GM18870 (cell line): ENCODE measurements around the gene NLRP12.
"Not testable (repeated sequence)": the region's sequence is repeated elsewhere in the genome, so short reads cannot be mapped to it uniquely, and the experiment has no call there.

Experiments used
- ATAC-seq: cut with Tn5 transposase; IDR thresholded peaks from one replicate; pipeline ENCODE4 v1.9.1; 2021; ENCODE audit warnings: moderate library complexity; ENCODE audit not compliant: unreplicated experiment

The NLRP12 gene, protein sequence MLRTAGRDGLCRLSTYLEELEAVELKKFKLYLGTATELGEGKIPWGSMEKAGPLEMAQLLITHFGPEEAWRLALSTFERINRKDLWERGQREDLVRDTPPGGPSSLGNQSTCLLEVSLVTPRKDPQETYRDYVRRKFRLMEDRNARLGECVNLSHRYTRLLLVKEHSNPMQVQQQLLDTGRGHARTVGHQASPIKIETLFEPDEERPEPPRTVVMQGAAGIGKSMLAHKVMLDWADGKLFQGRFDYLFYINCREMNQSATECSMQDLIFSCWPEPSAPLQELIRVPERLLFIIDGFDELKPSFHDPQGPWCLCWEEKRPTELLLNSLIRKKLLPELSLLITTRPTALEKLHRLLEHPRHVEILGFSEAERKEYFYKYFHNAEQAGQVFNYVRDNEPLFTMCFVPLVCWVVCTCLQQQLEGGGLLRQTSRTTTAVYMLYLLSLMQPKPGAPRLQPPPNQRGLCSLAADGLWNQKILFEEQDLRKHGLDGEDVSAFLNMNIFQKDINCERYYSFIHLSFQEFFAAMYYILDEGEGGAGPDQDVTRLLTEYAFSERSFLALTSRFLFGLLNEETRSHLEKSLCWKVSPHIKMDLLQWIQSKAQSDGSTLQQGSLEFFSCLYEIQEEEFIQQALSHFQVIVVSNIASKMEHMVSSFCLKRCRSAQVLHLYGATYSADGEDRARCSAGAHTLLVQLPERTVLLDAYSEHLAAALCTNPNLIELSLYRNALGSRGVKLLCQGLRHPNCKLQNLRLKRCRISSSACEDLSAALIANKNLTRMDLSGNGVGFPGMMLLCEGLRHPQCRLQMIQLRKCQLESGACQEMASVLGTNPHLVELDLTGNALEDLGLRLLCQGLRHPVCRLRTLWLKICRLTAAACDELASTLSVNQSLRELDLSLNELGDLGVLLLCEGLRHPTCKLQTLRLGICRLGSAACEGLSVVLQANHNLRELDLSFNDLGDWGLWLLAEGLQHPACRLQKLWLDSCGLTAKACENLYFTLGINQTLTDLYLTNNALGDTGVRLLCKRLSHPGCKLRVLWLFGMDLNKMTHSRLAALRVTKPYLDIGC

DNA sequence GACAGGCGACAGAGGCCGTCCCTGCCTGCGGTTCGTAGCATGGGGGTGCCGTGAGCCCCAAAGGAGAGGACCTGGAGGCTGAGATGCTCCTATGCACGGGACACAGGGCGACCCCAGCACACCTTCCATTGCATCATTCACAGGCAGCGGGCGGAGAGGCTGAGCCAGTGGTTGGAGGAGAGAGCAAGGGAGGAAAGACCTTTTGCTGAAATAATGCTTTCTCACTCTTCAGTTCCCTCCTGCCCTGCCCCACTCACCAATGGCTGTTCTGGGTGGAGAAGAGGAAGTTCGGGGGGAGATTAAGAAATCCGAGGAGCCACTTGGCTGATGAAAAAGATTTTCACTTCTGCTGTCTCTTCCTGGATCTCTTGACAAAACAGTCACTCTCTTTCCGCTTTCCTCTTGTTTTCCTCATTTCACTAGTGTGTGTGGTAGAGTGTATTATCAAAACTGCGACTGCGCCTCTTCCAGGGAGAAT lies at the start of gene NLRP12:
TSS of gene NLRP12 (minus strand) at position 181 of the 478 bp plus-strand sequence. CDS start at position 41, 140 bp downstream.
- no peak for ATAC-seq

DNA sequence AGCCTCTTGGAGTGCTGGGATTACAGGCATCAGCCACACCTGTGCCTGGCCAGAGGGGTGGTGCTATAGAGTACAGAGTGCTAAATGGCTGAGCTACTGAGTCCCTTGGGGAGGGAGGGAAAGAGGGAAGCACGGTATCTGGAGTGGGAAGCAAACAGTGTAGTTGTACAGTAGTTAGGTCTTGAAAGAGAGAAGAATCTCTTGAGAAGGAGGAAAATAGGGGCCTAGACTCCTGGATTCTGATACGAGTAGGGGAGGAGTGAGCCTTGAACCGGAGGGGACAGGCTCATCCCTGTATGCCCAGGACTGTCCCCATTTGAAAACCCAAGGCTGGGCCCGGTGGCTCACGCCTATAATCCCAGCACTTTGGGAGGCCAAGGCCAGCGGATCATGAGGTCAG lies 48.6 kb upstream of the NLRP12 start:
- no peak for ATAC-seq

DNA sequence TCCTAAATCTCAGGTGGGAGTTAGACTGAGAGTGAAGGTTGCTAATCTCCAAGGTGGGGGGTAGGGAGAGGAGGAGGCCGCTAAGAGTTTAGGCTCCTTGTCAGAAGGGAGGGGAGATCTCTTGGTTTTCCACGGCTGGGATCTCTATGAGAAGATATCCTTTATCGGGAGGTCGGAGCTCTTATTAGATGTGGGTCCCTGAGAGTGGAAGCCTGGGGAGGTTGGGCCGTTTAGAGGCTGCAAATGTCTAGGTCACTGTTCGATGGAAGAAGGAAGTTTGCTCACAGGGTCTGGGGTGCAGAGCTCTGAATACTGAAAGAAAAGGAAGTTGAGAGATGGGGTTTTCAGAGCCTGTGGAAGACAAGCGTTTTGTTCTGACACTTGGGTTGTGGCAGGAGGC lies 47.3 kb upstream of the NLRP12 start:
- ATAC-seq: no peak

DNA sequence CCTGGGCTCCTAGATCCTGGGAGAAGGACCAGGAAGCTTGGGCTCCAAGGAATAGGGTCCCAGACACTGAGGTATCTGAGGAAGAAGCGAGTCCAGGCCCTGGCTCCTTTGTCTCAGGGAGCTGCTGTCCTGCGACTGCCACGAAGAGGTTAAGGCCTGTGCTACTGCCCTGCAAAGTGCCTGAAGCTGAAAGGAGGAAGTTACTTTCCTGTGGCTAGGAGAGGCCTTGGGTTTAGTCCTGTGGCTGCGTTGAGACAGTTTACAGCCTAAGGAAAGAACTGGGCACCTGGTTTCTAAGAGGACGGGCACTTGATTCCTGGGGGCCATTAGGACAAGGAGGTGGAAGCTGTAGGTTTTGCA lies 46.4 kb upstream of the NLRP12 start:
- no peak for ATAC-seq

DNA sequence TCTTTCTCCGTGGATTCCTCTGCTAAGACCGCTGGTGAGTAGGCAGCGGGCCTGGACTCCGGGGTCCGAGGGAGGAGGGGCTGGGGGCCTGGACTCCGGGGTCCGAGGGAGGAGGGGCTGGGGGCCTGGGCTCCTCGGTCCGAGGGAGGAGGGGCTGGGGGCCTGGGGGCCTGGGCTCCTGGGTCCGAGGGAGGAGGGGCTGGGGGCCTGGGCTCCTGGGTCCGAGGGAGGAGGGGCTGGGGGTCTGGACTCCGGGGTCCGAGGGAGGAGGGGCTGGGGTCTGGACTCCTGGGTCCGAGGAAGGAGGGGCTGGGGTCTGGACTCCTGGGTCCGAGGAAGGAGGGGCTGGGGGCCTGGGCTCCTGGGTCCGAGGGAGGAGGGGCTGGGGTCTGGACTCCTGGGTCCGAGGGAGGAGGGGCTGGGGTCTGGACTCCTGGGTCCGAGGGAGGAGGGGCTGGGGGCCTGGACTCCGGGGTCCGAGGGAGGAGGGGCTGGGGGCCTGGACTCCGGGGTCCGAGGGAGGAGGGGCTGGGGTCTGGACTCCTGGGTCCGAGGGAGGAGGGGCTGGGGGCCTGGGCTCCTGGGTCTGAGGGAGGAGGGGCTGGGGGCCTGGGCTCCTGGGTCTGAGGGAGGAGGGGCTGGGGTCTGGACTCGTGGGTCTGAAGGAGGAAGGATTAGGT lies 45.8 kb upstream of the NLRP12 start:
- not testable (repeated sequence) for ATAC-seq

DNA sequence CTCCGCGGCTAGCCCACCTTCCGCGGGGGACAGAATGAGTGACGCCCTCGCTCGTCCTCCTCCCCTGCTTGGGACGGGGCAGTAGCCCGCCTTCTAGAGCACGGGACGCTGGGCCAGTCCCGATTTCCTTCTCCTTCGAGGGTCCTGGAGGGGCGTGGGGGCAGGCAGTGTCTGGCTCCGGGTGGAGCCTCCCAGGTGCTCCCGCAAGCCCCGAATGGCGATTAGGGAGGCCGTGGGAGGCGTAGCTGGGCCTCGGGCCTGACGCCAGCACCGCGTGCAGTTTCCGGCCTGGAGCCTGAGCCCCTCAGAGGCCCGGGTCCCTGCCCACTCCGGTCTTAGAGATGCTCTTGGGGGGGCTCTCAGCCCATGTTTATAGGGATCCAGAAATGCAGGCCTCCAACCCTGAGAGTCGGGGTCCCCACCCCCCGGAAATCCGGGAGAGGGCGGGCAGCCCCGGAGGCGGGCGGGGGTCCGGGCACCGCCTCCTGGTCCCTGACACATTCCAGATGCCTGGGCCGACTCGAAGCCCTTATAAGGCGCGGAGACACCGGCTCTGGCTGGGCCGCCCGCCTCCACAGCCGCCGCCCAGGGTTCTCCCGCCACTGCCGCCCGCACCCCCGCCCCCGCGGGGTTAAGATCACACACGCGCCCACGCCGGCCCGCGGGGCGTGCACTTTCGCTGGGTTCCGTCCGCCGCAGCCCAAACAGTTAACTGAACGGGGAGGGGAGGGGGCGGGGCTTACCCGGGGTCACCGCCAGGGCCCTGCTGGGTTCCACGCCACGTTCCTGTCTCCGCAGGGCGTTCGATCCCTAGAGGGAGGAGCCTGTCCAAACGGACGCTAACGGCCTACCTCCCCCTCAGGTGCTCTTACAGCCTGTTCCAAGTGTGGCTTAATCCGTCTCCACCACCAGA lies 45.0 kb upstream of the NLRP12 start:
- no peak for ATAC-seq

DNA sequence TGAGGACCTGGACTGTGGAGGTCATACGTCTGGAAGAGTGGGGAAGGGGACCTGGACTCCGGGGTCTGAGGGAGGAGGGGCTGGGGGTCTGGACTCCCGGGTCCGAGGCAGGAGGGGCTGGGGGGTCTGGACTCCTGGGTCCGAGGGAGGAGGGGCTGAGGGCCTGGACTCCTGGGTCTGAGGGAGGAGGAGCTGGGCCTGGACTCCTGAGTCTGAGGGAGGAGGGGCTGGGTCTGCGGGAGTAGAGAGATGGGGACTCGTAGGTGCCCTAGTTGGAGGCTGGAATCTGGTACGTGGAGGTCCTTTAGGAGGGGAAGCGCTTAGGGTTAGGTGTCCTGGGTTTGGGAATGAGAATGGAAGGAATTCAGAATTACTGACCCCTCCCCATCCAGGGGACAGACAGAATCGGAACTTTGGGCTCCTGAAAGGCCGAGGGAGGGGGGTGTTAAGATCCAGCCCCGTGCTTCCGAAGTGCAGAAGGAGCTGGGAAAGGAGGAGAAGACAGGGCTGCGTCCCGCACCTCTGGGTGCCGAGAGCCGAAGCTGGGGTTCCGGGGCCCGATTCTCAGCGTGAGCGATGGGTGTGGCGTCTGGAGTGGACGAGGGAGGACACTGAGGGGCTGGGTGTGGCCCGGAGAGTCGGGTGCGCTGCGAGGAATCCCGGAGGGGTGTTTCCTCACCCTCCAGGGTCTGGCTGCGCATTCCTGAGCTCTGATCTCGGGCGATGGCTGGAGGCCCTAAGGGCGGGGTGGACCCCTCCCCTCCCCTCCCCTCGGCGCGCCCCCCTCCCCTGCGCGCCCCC lies 44.2 kb upstream of the NLRP12 start:
- no peak for ATAC-seq

DNA sequence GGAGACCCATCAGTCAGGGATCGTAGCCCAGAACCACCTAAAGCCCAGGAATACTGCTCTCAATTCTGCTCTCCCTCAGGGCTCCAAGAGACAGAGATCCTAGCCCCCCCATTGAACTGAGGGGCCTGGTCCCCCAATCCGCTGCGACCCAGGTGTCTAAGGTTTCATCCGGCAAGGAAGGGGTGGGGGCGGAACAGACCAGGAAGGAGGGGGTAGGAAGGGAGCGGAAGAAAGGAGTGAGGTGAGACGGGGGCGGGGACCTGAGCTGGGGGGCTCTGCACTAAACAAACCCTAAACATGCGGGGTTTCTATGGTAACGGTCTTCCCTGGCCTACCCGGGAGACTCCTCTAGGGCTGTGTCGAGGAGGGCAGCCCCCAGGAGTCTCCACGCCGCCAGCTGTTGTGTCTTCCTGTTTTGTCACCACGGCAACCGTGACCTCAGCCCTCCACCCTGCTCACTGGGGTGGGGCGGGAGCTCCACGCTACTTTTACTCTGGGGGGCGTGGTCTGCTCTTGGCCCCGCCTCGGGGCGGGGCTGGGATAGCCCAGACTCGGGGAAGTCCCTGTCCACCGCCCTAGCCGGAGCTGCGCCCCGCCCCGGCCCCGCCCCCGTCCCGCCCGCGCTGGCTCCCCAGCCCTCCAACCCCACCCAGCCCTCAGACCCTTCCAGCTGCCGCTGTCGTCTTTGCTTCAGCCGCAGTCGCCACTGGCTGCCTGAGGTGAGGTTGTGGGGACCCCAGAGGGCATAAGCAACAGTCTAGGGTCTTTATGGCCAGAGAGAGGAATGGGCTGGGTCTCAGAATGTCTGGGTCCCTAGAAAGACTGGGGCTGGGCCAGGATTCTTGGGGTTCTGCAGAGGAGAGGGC lies 43.3 kb upstream of the NLRP12 start, which contains the start of gene MYADM:
TSS of gene MYADM (plus strand) at position 659 of the 866 bp plus-strand sequence. CDS start 5,647 bp downstream, outside the sequence.
- peak; percentile 73 for ATAC-seq

DNA sequence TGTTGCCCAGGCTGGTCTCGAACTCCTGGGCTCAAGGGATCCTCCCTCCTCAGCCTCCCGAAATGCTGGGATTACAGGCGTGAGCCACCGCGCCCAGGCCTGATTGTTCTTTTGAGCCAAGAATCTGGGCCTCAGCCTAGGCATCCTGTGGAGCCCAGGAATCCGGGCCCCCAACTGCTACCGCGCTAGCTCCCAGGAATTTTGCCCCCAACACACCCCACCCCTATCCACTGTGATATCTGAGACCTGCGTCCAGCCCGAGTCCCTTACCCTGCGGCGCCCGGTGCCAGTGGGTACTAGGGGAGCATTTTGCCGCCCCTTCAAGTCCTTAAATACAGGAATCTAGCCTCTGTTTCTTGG lies 42.7 kb upstream of the NLRP12 start:
- ATAC-seq: no peak

DNA sequence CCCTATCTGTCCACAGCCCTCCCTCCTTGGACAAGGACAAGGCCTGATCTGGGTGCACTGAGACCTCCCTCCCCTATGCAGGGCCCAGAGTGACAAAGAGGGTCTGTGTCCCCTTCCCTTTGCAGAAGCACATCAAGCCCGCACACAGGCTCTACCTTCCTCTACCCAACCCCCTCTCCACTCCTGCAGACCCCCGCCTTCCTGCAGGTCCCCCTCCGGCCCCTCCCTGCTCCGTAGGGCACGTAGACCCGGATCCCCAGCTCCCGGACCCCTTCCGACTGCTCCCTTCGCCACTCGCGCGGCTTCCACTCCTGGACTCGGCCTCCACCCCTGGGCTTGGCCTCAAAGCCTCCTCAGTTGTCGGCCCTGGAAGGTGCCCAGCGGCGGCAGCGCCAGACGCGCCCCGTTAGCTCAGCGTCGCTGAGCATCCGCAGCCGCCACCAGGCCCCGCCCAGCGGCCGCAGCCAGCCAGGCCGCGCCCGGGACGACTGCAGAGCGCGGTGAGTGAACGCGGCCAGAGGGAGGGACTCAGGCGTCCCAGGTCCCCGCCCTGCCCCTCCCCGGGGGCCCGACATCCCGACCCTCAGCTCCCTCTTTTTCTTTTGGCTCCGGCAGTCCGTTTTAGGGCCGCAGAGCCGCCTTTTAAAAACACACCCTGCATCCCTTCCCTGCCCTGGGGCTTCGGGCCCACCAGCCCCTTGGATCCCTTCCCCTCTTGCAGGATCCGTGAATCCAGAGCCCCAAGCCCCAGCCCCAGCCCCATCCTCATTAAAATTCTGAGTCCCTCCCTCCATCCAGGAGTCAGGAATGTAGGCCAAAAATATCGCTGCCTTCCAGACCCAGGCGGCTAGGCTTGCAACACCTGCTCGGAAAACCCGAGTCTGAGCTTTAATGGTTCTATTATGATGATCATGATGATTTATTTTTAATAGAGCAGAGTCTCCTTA lies 42.1 kb upstream of the NLRP12 start:
- ATAC-seq: no peak

DNA sequence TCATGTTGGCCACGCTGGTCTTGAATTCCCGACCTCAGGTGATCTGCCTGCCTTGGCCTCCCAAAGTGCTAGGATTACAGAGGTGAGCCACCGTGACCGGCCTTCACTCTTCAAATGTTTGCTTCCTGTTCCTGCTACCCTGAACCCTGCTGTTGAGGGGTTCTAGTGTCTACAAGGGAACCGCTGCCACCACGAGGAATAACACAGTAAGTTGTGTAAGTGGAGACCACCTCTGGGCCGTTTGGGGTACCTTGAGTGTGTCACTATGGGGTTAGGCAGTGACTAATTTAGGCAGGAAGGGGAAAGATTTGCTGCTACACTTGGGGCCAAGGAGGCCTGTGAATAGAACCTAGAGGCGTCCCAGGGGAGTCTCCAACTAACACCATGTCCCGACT lies 41.4 kb upstream of the NLRP12 start:
- no peak for ATAC-seq

DNA sequence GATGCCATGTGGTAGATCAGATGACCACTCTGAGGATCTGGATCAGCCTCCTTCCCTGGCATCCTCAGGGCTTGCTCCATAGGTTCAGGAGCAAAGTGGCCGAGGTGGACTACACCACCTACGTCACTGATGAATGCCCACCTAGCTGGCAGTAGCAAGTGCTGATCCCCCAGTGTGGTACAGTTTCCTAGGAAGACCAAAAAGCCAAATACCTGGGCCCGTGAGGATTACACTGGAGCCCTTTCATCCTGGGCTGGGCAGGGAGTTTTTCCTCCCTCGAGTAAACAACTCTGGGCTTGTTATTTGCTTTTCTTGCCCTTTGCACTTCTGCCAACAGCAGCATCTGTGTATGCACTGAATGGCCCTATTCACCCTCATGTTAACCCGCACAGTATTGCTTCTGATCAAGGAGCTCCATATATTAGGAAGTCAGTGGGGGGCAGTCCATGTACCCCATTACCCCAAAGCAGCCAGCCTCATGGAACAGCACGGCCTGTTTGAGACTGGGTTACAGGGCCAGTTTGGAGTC lies 40.3 kb upstream of the NLRP12 start:
- ATAC-seq: no peak

DNA sequence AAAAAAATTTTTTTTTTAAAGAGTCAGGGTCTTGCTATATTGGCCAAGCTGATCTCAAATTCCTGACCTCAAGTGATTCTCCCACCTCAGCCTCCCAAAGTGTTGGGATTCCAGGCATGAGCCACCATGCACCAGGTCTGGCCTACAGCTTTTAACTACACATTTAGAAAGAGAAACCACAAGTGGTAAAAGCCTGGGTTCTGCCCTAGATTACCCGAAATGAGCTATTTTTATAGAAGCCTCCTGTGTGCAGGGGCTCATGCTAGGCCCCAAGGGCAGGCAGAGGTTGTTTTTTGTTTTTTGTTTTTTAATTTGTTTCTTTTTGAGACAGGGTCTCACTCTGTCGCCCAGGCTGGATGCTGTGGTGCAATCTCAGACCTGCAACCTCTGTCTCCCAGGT lies 29.6 kb upstream of the NLRP12 start:
- ATAC-seq: no peak

DNA sequence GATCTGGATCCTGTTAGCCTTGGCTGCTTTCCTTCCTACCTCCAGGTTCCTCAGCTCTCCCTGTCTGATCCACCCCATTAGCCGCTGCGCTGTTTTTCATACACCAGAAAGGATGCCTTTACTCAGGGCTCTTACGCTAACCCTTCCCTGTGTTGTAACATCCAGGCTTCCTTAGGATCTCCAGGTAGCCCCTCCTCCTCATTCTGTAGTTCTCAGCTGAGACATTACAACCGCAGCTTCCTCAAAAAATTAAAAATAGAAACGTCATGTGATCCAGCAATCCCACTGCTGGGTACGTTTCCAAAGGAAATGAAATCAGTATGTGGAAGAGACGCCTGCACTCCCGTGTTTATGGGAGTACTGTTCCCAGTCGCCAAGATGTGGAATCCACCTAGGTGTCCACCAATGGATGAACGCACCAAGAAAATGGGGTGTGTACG lies 25.1 kb upstream of the NLRP12 start:
- no peak for ATAC-seq

DNA sequence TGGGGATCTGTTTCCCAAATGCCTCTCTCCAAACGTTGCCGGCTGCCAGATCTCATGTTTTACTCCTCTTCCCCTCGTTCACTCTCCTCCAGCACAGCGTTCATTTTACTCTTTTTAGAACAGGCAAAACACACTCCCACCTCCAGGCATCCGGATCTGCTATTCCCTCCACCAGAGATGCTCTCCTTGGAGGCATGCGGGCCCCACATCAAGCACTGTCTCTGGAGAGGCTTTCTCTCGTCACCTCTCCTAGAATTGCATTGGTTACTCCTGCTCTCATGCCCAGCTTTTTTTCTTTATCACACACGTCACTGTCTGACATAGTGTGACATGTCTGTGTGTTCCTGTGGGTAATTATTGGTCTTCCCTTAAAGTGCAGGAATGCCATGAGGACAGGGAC lies 23.4 kb upstream of the NLRP12 start:
- no peak for ATAC-seq

DNA sequence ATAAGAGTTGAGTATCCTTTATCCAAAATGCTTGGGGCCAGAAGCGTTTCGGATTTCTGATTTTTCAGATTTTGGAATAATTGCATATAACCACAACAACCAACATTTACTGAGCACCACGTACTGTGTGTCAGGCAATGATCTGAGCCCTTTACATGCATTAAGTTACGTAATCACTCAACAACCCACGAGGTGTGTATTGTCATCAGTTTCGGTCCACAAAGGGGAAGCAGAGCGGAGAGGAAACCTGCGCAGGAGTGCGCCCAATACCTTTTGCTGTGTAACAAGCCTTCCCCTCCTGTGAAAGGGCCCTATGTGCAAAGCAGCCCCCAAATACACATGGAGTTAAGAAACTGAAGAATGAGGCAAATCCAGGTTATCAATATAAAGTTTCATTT lies 20.7 kb upstream of the NLRP12 start:
- no peak for ATAC-seq

DNA sequence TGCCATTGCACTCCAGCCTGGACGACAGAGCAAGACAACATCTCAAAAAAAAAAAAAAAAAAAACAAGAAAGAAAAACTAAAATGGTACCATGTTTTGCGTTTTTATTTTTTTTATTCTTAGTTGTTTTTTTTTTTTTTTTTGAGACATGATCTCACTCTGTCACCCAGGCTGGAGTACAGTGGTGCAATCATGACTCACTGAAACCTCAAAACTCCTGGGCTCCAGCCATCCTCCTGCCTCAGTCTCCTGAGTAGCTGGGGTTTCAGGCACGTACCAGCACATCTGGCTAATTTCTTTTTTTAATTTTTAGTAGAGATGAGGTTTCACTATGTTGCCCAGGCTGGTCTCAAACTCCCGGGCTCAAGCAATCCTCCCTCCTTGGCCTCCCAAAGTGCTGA lies 16.8 kb upstream of the NLRP12 start:
- ATAC-seq: not testable (repeated sequence)
